Glutamatergic neuron (in vitro differentiated cells): ENCODE data around the gene AKR1B15. TPM values are rescaled to one million over a fixed set of nuclear protein-coding genes. Genes with fewer than 3 reads are reported as not detected.

Experiments
- DNase-seq: peaks from one replicate; pipeline ENCODE4 v3.0.0; 2022
- H3K27ac Mint-ChIP-seq: one replicate; pipeline ENCODE4 v1.8.0; 2020; ENCODE audit warnings: mild to moderate bottlenecking, mixed read lengths, inconsistent platforms; ENCODE audit not compliant: unreplicated experiment
- H3K27me3 Mint-ChIP-seq: one replicate; pipeline ENCODE4 v1.8.0; 2020; ENCODE audit warnings: mild to moderate bottlenecking, moderate library complexity, mixed read lengths, inconsistent platforms; ENCODE audit not compliant: unreplicated experiment
- H3K36me3 Mint-ChIP-seq: one replicate; pipeline ENCODE4 v1.8.0; 2020; ENCODE audit warnings: mild to moderate bottlenecking, mixed read lengths, inconsistent platforms; ENCODE audit not compliant: unreplicated experiment
- H3K4me1 Mint-ChIP-seq: one replicate; pipeline ENCODE4 v1.8.0; 2020; ENCODE audit warnings: mild to moderate bottlenecking, low read depth, mixed read lengths, inconsistent platforms; ENCODE audit not compliant: unreplicated experiment
- H3K4me3 Mint-ChIP-seq: one replicate; pipeline ENCODE4 v1.8.0; 2020; ENCODE audit warnings: mild to moderate bottlenecking, mixed read lengths, inconsistent platforms; ENCODE audit not compliant: unreplicated experiment
- H3K9me3 Mint-ChIP-seq: one replicate; pipeline ENCODE4 v1.8.0; 2020; ENCODE audit warnings: mild to moderate bottlenecking, moderate library complexity, mixed read lengths, inconsistent platforms; ENCODE audit not compliant: unreplicated experiment
- CTCF ChIP-seq: fragments of 200-600 bp; sonication (generic); IDR thresholded peaks from one replicate; pipeline ENCODE4 v1.5.0; 2021; ENCODE audit not compliant: partially characterized antibody, unreplicated experiment
- total RNA-seq: library from RNA; stranded (reverse); fragmentation: NEBNext Ultra II Directional; extraction: Animal tissue kit (Norgen Biotek cat#: 25700); gene quantifications from one replicate; pipeline ENCODE4 v1.2.1, GENCODE V29; 2021; ENCODE audit not compliant: unreplicated experiment

AKR1B15 gene
- total RNA-seq, 1 donor from 2014 or later: not detected

- peaks cover 4% of the 10 kb centered on the region for H3K36me3 Mint-ChIP-seq
- TF ChIP-seq CTCF: no peak
- H3K4me3 Mint-ChIP-seq: peak overlapping the region; percentile 82
- H3K27me3 Mint-ChIP-seq: peaks cover 16% of the 10 kb centered on the region
- peak overlapping the region; percentile 100 for H3K27ac Mint-ChIP-seq
- peaks cover 39% of the 10 kb centered on the region for H3K4me1 Mint-ChIP-seq
- no peak for DNase-seq
- peaks cover 18% of the 10 kb centered on the region for H3K9me3 Mint-ChIP-seq
Observed at GRCh38 chr7:134546955-134547354, 2.0 kb upstream of the AKR1B15 start.

DNA sequence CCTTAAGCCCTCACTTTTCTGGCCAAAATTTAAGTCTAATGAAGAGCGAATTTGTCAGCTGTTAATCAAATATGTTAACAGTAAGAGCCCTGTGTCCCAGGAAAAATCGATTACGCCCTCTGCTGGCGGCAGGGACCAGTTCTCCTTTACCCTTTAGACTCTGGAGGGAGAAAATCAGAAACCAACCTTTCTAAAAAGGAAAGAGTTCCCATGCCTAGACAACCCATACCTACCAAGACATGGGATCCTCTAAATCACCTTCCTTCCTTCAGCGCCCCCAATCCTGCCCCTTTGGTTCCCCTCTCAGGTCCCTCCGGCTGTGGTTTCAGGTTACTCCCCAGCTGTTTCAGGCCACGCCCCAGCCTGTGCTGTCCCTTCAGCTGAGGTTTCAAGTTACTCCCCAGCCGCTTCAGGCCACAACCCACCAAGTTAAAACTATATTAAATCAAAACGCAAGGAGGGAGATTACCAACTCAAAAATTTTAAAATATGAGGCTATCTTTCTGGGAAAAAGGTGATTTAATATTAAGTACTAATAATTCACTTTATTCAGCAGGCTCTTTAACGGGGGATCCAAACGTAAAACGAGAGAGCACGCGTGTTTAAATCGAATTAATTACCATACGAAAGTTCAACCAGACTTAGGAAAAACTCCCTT, 1.4 kb upstream of the AKR1B15 start:
- Mint-ChIP-seq H3K36me3 (peaks cover 4% of the 10 kb centered on the region), H3K27me3 (peaks cover 16% of the 10 kb centered on the region), H3K4me1 (peaks cover 42% of the 10 kb centered on the region), H3K27ac (peak overlapping the region; percentile 100), H3K9me3 (peaks cover 18% of the 10 kb centered on the region), H3K4me3 (peak overlapping the region; percentile 82)
- TF ChIP-seq CTCF: peak; percentile 93
- DNase-seq: peak; percentile 88

DNA sequence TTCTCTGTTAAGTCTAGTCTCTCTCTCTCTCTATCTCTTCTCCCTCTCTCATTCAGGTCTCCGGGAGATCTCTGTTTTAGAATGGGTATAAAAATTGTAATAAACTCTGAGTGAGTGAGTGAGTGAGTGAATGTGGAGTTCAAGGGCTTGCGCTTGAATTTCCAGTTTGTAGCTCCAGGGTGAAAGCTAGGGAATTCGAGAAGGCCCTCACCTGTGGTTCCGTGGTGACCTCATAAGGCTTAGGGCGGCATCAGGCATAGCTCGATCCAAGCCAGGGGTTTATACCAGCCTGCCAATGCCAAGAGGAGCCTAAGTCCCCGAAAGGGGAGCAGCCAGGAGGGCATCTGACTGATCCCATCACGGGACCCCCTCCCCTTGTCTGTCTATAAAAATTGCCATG, 456 bp downstream of the AKR1B15 start:
- peaks cover 4% of the 10 kb centered on the region for H3K36me3 Mint-ChIP-seq
- peaks cover 42% of the 10 kb centered on the region for H3K4me1 Mint-ChIP-seq
- H3K27ac Mint-ChIP-seq: no peak overlapping the region

GRCh38 chr7:134552105-134552504, 3.2 kb downstream of the AKR1B15 start:
- no peak for DNase-seq
- peaks cover 5% of the 10 kb centered on the region for H3K27me3 Mint-ChIP-seq
- TF ChIP-seq CTCF: no peak
- H3K36me3 Mint-ChIP-seq: no peaks in the 10 kb centered on the region
- H3K27ac Mint-ChIP-seq: no peak overlapping the region
- peaks cover 12% of the 10 kb centered on the region for H3K9me3 Mint-ChIP-seq
- no peak overlapping the region for H3K4me3 Mint-ChIP-seq
- peaks cover 23% of the 10 kb centered on the region for H3K4me1 Mint-ChIP-seq

More for the DNA sequence above, 456 bp downstream of the AKR1B15 start:
- Mint-ChIP-seq H3K27me3 (peaks cover 14% of the 10 kb centered on the region), H3K9me3 (peaks cover 16% of the 10 kb centered on the region), H3K4me3 (no peak overlapping the region)
- no peak for DNase-seq
- no peak for TF ChIP-seq CTCF

DNA sequence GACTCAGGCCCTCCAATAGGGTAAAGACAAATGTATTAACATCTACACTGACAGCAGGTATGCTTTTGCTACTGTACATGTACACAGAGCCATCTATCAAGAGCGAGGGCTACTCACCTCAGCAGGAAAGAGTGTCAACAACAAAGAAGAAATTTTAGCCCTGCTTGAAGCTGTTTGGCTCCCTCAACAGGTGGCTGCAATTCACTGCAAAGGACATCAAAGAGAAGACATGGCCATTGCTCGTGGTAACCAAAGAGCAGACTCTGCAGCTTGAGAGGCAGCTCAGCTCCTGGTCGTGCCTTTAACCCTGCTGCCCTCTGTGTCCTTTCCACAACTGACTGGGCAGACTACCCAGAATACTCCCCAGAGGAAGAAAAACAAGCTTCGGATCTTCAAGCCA, 5.1 kb downstream of the AKR1B15 start:
- peaks cover 5% of the 10 kb centered on the region for H3K9me3 Mint-ChIP-seq
- no peak for DNase-seq
- H3K4me1 Mint-ChIP-seq: peaks cover 6% of the 10 kb centered on the region
- no peaks in the 10 kb centered on the region for H3K36me3 Mint-ChIP-seq
- H3K27me3 Mint-ChIP-seq: peaks cover 3% of the 10 kb centered on the region
- H3K27ac Mint-ChIP-seq: no peak overlapping the region
- H3K4me3 Mint-ChIP-seq: no peak overlapping the region
- TF ChIP-seq CTCF: no peak
